H1 (cell line): ENCODE measurements around the gene KRTAP21-3. TPM values are rescaled to one million over a fixed set of nuclear protein-coding genes. Genes with fewer than 3 reads are reported as not detected.

ENCODE experiments used
- polyA plus RNA-seq, 7 experiments: library from polyadenylated mRNA; depleted of rRNA in 3 of 7; stranded (reverse) in 5 of 7; unstranded in 2 of 7; fragments of >200 nt in 5 of 7; fragments of 200-250 nt in 2 of 7; gene quantifications; 1 replicate in 5 of 7; 2 replicates in 1 of 7; 4 replicates in 1 of 7; pipeline versions ENCODE4 v1.2.1 to v1.2.3, GENCODE V29; 2011 to 2013; ENCODE audit warnings: missing spikeins in 2 of 7, mixed read lengths in 2 of 7
- small RNA-seq: library from polyadenylated mRNA; stranded (forward); fragments of <200 nt; extraction: miRNeasy Mini kit (QIAGEN cat#:217004); gene quantifications from one replicate; pipeline ENCODE3, GENCODE V24; 2013; ENCODE audit not compliant: insufficient read depth
- total RNA-seq: library from RNA; stranded (reverse); fragmentation: NEBNext Ultra II Directional; extraction: Animal tissue kit (Norgen Biotek cat#: 25700); gene quantifications from 2 replicates; pipeline ENCODE4 v1.2.1, GENCODE V29; 2021

KRTAP21-3 gene
- total and polyA plus RNA-seq, 2 of the 8 experiments (the other 6 are each of a cell fraction or from before 2014, with no cell fraction given): not detected

Small RNAs within 50 kb of the gene (small RNA-seq; reads per million reads assigned to genes)
- gene AP000244.1 (not detected), gene KRTAP21-3 (not detected)

Other genes starting within 250 kb of the KRTAP21-3 start
- gene KRTAP19-1, start 238.4 kb downstream of the KRTAP21-3 start, total RNA-seq: not detected in 2 replicates
- gene KRTAP19-1, start 238.4 kb downstream of the KRTAP21-3 start, polyA plus RNA-seq (2011; rRNA removed): not detected in 2 replicates
- gene KRTAP19-2, start 231.3 kb downstream of the KRTAP21-3 start, total RNA-seq: not detected in 2 replicates
- not detected in 2 replicates for gene KRTAP19-2, start 231.3 kb downstream of the KRTAP21-3 start, polyA plus RNA-seq (2011; rRNA removed)
- not detected in 2 replicates for gene KRTAP19-3, start 226.8 kb downstream of the KRTAP21-3 start, total RNA-seq
- not detected in 2 replicates for gene KRTAP19-3, start 226.8 kb downstream of the KRTAP21-3 start, polyA plus RNA-seq (2011; rRNA removed)
- not detected in 2 replicates for gene KRTAP19-4, start 221.6 kb downstream of the KRTAP21-3 start, total RNA-seq
- not detected in 2 replicates for gene KRTAP19-4, start 221.6 kb downstream of the KRTAP21-3 start, polyA plus RNA-seq (2011; rRNA removed)
- gene KRTAP19-5, start 216.6 kb downstream of the KRTAP21-3 start, total RNA-seq: not detected in 2 replicates
- gene KRTAP19-5, start 216.6 kb downstream of the KRTAP21-3 start, polyA plus RNA-seq (2011; rRNA removed): not detected in 2 replicates
- gene KRTAP19-6, start 176.9 kb downstream of the KRTAP21-3 start, total RNA-seq: not detected in 2 replicates
- gene KRTAP19-6, start 176.9 kb downstream of the KRTAP21-3 start, polyA plus RNA-seq (2011; rRNA removed): not detected in 2 replicates
- gene KRTAP19-7, start 157.5 kb downstream of the KRTAP21-3 start, total RNA-seq: not detected in 2 replicates
- not detected in 2 replicates for gene KRTAP19-7, start 157.5 kb downstream of the KRTAP21-3 start, polyA plus RNA-seq (2011; rRNA removed)
- not detected in 2 replicates for gene KRTAP22-2, start 128.4 kb downstream of the KRTAP21-3 start, total RNA-seq
- not detected in 2 replicates for gene KRTAP22-2, start 128.4 kb downstream of the KRTAP21-3 start, polyA plus RNA-seq (2011; rRNA removed)
- gene KRTAP6-3, start 126.3 kb downstream of the KRTAP21-3 start, total RNA-seq: not detected in 2 replicates
- not detected in 2 replicates for gene KRTAP6-3, start 126.3 kb downstream of the KRTAP21-3 start, polyA plus RNA-seq (2011; rRNA removed)
- not detected in 2 replicates for gene KRTAP6-2, start 119.9 kb downstream of the KRTAP21-3 start, total RNA-seq
- gene KRTAP6-2, start 119.9 kb downstream of the KRTAP21-3 start, polyA plus RNA-seq (2011; rRNA removed): not detected in 2 replicates
- not detected in 2 replicates for gene KRTAP22-1, start 117.7 kb downstream of the KRTAP21-3 start, total RNA-seq
- not detected in 2 replicates for gene KRTAP22-1, start 117.7 kb downstream of the KRTAP21-3 start, polyA plus RNA-seq (2011; rRNA removed)
- gene KRTAP6-1, start 104.8 kb downstream of the KRTAP21-3 start, total RNA-seq: not detected in 2 replicates
- not detected in 2 replicates for gene KRTAP6-1, start 104.8 kb downstream of the KRTAP21-3 start, polyA plus RNA-seq (2011; rRNA removed)
- gene KRTAP20-1, start 102.4 kb downstream of the KRTAP21-3 start, total RNA-seq: not detected in 2 replicates
- gene KRTAP20-1, start 102.4 kb downstream of the KRTAP21-3 start, polyA plus RNA-seq (2011; rRNA removed): not detected in 2 replicates
- not detected in 2 replicates for gene KRTAP20-4, start 98.2 kb downstream of the KRTAP21-3 start, total RNA-seq
- not detected in 2 replicates for gene KRTAP20-4, start 98.2 kb downstream of the KRTAP21-3 start, polyA plus RNA-seq (2011; rRNA removed)
- not detected in 2 replicates for gene KRTAP20-2, start 83.6 kb downstream of the KRTAP21-3 start, total RNA-seq
- gene KRTAP20-2, start 83.6 kb downstream of the KRTAP21-3 start, polyA plus RNA-seq (2011; rRNA removed): not detected in 2 replicates
- gene KRTAP20-3, start 75.9 kb downstream of the KRTAP21-3 start, total RNA-seq: not detected in 2 replicates
- not detected in 2 replicates for gene KRTAP20-3, start 75.9 kb downstream of the KRTAP21-3 start, polyA plus RNA-seq (2011; rRNA removed)
- gene KRTAP21-2, start 28.5 kb upstream of the KRTAP21-3 start, total RNA-seq: not detected in 2 replicates
- not detected in 2 replicates for gene KRTAP21-2, start 28.5 kb upstream of the KRTAP21-3 start, polyA plus RNA-seq (2011; rRNA removed)
- gene KRTAP21-1, start 36.7 kb upstream of the KRTAP21-3 start, total RNA-seq: not detected in 2 replicates
- not detected in 2 replicates for gene KRTAP21-1, start 36.7 kb upstream of the KRTAP21-3 start, polyA plus RNA-seq (2011; rRNA removed)
- gene KRTAP8-1, start 94.5 kb upstream of the KRTAP21-3 start, total RNA-seq: not detected in 2 replicates
- not detected in 2 replicates for gene KRTAP8-1, start 94.5 kb upstream of the KRTAP21-3 start, polyA plus RNA-seq (2011; rRNA removed)
- gene KRTAP7-1, start 111.0 kb upstream of the KRTAP21-3 start, total RNA-seq: not detected in 2 replicates
- gene KRTAP7-1, start 111.0 kb upstream of the KRTAP21-3 start, polyA plus RNA-seq (2011; rRNA removed): not detected in 2 replicates
- gene KRTAP11-1, start 162.8 kb upstream of the KRTAP21-3 start, total RNA-seq: not detected in 2 replicates
- gene KRTAP11-1, start 162.8 kb upstream of the KRTAP21-3 start, polyA plus RNA-seq (2011; rRNA removed): not detected in 2 replicates